ENCODE data around the gene TRMT44. TPM values are rescaled to one million over a fixed set of nuclear protein-coding genes. Genes with fewer than 3 reads are reported as not detected.
A peak's percentile ranks its signal among the peaks of the same experiment; 100 is the strongest.

TRMT44 gene
- total RNA-seq, 1 donor from 2014 or later = 12.4 TPM

GRCh38 chr4:8463811-8464210, 23.2 kb downstream of the TRMT44 start:
- TF ChIP-seq, protein P1, sequence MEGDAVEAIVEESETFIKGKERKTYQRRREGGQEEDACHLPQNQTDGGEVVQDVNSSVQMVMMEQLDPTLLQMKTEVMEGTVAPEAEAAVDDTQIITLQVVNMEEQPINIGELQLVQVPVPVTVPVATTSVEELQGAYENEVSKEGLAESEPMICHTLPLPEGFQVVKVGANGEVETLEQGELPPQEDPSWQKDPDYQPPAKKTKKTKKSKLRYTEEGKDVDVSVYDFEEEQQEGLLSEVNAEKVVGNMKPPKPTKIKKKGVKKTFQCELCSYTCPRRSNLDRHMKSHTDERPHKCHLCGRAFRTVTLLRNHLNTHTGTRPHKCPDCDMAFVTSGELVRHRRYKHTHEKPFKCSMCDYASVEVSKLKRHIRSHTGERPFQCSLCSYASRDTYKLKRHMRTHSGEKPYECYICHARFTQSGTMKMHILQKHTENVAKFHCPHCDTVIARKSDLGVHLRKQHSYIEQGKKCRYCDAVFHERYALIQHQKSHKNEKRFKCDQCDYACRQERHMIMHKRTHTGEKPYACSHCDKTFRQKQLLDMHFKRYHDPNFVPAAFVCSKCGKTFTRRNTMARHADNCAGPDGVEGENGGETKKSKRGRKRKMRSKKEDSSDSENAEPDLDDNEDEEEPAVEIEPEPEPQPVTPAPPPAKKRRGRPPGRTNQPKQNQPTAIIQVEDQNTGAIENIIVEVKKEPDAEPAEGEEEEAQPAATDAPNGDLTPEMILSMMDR (IDR thresholded peaks at IDR 0.05) = no peak
- peaks cover 16% of the 10 kb centered on the region for H3K36me3 Mint-ChIP-seq (ENCODE audit: low read depth)
- no peak for DNase-seq (ENCODE audit: low spot score)
- no peak overlapping the region for H3K4me3 Mint-ChIP-seq (ENCODE audit: unreplicated experiment)
- no peaks in the 10 kb centered on the region for H3K27me3 Mint-ChIP-seq (ENCODE audit: low read depth)
- peaks cover 16% of the 10 kb centered on the region for H3K4me1 Mint-ChIP-seq (ENCODE audit: low read depth)
- H3K9me3 Mint-ChIP-seq (ENCODE audit: low read depth) = no peaks in the 10 kb centered on the region
- no peak overlapping the region for H3K27ac Mint-ChIP-seq (ENCODE audit: unreplicated experiment)

GRCh38 chr4:8464381-8464780, 23.8 kb downstream of the TRMT44 start:
- no peaks in the 10 kb centered on the region for H3K27me3 Mint-ChIP-seq (ENCODE audit: low read depth)
- peaks cover 20% of the 10 kb centered on the region for H3K36me3 Mint-ChIP-seq (ENCODE audit: low read depth)
- no peak for DNase-seq (ENCODE audit: low spot score)
- no peak overlapping the region for H3K27ac Mint-ChIP-seq (ENCODE audit: unreplicated experiment)
- H3K4me3 Mint-ChIP-seq (ENCODE audit: unreplicated experiment) = no peak overlapping the region
- no peaks in the 10 kb centered on the region for H3K9me3 Mint-ChIP-seq (ENCODE audit: low read depth)
- TF ChIP-seq, protein P1 (IDR thresholded peaks at IDR 0.05) = no peak
- H3K4me1 Mint-ChIP-seq (ENCODE audit: low read depth) = peaks cover 16% of the 10 kb centered on the region

DNA sequence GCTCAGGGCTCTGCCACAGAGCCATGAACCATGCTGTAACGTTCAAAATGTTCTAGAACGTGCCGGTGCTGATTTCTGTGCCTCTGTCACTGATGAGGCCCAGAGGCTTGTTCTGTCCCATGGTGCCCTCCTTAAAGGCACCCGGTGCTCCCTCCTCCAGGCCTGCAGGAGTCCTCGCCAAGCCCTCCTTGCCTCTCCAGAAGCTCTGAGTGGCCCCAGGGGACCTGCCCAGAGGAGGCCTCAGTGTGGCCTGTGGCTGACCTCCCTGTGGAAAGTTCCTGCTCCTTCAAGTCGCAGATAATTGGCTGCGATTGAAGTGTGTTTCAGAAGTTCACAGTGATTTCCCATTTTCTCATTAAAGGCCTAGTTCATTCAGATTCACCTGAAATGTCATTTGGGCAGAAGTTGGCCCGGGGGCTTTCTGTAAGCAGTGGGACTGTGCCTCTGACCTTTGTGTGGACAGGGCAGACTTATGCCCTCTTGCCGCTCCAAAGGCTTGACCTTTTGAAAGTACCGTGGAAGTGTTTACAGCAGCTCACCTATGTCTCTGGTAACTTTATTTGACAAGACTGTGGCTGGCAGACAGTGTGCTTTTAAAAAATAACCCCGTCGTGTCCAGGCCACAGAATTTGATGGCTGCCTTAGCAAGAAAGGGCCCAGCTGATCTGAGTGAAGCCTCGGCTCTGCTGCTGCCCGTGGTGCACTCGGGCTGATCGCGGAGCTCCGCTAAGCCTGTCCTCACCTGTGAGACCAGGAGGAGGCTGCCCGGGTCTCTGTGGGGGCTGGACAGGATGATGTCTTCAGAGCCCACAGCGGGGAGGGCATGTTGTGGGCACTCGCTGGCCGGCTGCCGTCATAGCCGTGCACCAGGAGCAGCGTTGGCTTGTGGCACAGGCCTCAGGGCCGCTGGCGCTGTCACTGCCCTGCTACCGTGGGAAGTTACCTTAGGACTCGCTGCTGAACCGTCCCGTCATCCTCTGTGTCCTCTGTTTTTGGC, 25.3 kb downstream of the TRMT44 start:
- peaks cover 3% of the 10 kb centered on the region for H3K4me1 Mint-ChIP-seq (ENCODE audit: low read depth)
- TF ChIP-seq, protein P1 (IDR thresholded peaks at IDR 0.05) = no peak
- no peak overlapping the region for H3K4me3 Mint-ChIP-seq (ENCODE audit: unreplicated experiment)
- no peaks in the 10 kb centered on the region for H3K9me3 Mint-ChIP-seq (ENCODE audit: low read depth)
- no peaks in the 10 kb centered on the region for H3K27me3 Mint-ChIP-seq (ENCODE audit: low read depth)
- no peak overlapping the region for H3K27ac Mint-ChIP-seq (ENCODE audit: unreplicated experiment)
- DNase-seq (ENCODE audit: low spot score) = no peak
- H3K36me3 Mint-ChIP-seq (ENCODE audit: low read depth) = peaks cover 23% of the 10 kb centered on the region

DNA sequence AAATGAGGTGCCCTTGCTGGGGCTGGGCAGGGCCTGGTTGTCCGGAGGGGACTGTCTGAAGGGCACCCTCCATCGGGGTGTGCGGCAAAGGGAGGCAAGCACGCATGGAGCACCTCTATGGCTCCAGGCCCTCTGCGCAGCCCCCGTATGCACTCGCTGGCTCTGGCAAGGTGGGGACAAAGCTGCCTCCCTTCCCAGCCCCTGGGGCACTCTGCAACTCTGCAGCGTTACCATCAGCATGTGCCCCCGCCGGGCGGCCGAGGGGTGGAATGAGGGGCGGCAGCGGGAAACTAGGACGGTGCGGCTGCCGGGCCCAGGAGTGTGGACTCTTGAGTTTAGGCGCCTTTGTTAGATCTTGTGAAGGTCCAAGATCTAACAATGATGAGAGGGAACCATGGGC, 26.4 kb downstream of the TRMT44 start:
- Mint-ChIP-seq H3K9me3 (ENCODE audit: low read depth) (no peaks in the 10 kb centered on the region), H3K4me1 (ENCODE audit: low read depth) (peaks cover 2% of the 10 kb centered on the region), H3K4me3 (ENCODE audit: unreplicated experiment) (no peak overlapping the region), H3K27me3 (ENCODE audit: low read depth) (no peaks in the 10 kb centered on the region), H3K27ac (ENCODE audit: unreplicated experiment) (no peak overlapping the region), H3K36me3 (ENCODE audit: low read depth) (peaks cover 21% of the 10 kb centered on the region)
- TF ChIP-seq, protein P1 (IDR thresholded peaks at IDR 0.05) = no peak
- DNase-seq (ENCODE audit: low spot score) = no peak

DNA sequence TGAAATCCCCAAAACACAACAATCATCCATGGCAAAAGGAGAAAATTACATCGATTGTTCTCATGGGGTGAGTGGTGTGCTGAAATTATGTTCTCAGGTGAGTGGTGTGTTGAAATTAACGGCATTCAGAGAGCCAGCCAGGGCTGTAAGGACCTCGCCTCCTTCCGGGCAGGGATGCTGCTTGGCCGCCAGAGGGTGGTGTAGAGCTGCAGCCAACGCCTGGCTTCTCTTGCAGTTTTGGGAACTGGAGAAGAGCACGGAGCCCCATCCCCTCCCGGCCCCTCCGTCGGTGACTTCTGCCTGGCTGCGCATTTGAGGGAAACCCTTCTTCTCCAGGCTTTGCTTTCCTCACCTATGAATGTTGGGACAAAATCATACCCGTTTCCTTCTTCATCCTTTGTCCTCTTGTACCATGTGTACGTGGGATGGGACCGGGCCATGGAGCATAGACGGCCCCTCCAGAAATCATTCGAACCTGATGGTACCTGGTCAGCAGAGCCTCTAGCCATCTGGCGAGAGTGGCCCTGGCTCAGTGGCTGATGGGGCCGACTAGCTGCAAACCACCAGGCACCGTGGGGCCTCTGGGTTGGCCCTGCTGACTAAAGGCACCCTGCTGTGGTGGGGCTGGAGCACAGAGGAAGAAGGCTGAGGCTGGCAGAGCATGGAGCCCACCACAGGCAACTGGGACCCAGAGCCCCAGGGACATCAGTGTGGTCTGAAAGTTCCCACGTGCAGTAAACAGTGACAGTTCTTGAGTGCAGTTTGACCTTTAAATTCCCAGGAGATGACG, 28.4 kb downstream of the TRMT44 start:
- peaks cover 18% of the 10 kb centered on the region for H3K36me3 Mint-ChIP-seq (ENCODE audit: low read depth)
- H3K4me1 Mint-ChIP-seq (ENCODE audit: low read depth) = peaks cover 17% of the 10 kb centered on the region
- no peaks in the 10 kb centered on the region for H3K27me3 Mint-ChIP-seq (ENCODE audit: low read depth)
- TF ChIP-seq, protein P1 (IDR thresholded peaks at IDR 0.05) = peak; percentile 96
- H3K9me3 Mint-ChIP-seq (ENCODE audit: low read depth) = no peaks in the 10 kb centered on the region
- no peak overlapping the region for H3K27ac Mint-ChIP-seq (ENCODE audit: unreplicated experiment)
- H3K4me3 Mint-ChIP-seq (ENCODE audit: unreplicated experiment) = no peak overlapping the region
- DNase-seq (ENCODE audit: low spot score) = no peak

All from chondrocyte (in vitro differentiated cells).